ENCODE data around the gene CCDC92. TPM values are rescaled to one million over a fixed set of nuclear protein-coding genes. Genes with fewer than 3 reads are reported as not detected.

The CCDC92 gene
- total RNA-seq, 1 donor from 2014 or later = 8.3 TPM

GRCh38 chr12:123939716-123940626 is 32.7 kb downstream of the CCDC92 start:
- Mint-ChIP-seq H3K4me1 (ENCODE audit: low read depth) (peaks cover 21% of the 10 kb centered on the region), H3K36me3 (ENCODE audit: low read depth) (peaks cover 17% of the 10 kb centered on the region), H3K27me3 (ENCODE audit: insufficient read depth) (no peaks in the 10 kb centered on the region), H3K4me3 (no peak overlapping the region), H3K9me3 (no peaks in the 10 kb centered on the region), H3K27ac (no peak overlapping the region)
- intact Hi-C loops (cut with micrococcal nuclease) = loop anchor here (2.0 kb wide), 1 partner anchor 35 kb away; no protein-coding TSS in a partner anchor
- no peak for DNase-seq (ENCODE audit: low spot score)

GRCh38 chr12:123938679-123939480 is 33.8 kb downstream of the CCDC92 start:
- no peaks in the 10 kb centered on the region for H3K9me3 Mint-ChIP-seq
- no peak for DNase-seq (ENCODE audit: low spot score)
- intact Hi-C loops (cut with micrococcal nuclease) = loop anchor here (2.0 kb wide), 1 partner anchor 34 kb away; no protein-coding TSS in a partner anchor

GRCh38 chr12:123937707-123938591 is 34.7 kb downstream of the CCDC92 start:
- intact Hi-C loops (cut with micrococcal nuclease) = loop anchor here (2.0 kb wide), 1 partner anchor 33 kb away; no protein-coding TSS in a partner anchor
- Mint-ChIP-seq H3K36me3 (ENCODE audit: low read depth) (peaks cover 17% of the 10 kb centered on the region), H3K27me3 (ENCODE audit: insufficient read depth) (peaks cover 5% of the 10 kb centered on the region), H3K4me3 (peak overlapping the region; percentile 68), H3K9me3 (no peaks in the 10 kb centered on the region), H3K4me1 (ENCODE audit: low read depth) (peaks cover 21% of the 10 kb centered on the region), H3K27ac (peak overlapping the region; percentile 70)
- DNase-seq (ENCODE audit: low spot score) = peak; percentile 47

More at GRCh38 chr12:123938679-123939480, 33.8 kb downstream of the CCDC92 start:
- H3K4me1 Mint-ChIP-seq (ENCODE audit: low read depth) = peaks cover 21% of the 10 kb centered on the region
- H3K27me3 Mint-ChIP-seq (ENCODE audit: insufficient read depth) = no peaks in the 10 kb centered on the region
- H3K4me3 Mint-ChIP-seq = peak overlapping the region; percentile 68
- H3K27ac Mint-ChIP-seq = peak overlapping the region; percentile 70
- H3K36me3 Mint-ChIP-seq (ENCODE audit: low read depth) = peaks cover 17% of the 10 kb centered on the region

GRCh38 chr12:123936956-123937706 is 35.5 kb downstream of the CCDC92 start:
- intact Hi-C loops (cut with micrococcal nuclease) = no loop called here
- Mint-ChIP-seq H3K27me3 (ENCODE audit: insufficient read depth) (peaks cover 5% of the 10 kb centered on the region), H3K27ac (peak overlapping the region; percentile 70), H3K4me3 (peak overlapping the region; percentile 72), H3K4me1 (ENCODE audit: low read depth) (peaks cover 28% of the 10 kb centered on the region), H3K36me3 (ENCODE audit: low read depth) (peaks cover 13% of the 10 kb centered on the region), H3K9me3 (no peaks in the 10 kb centered on the region)
- no peak for DNase-seq (ENCODE audit: low spot score)

GRCh38 chr12:123936471-123936870 is 36.2 kb downstream of the CCDC92 start:
- Mint-ChIP-seq H3K4me1 (ENCODE audit: low read depth) (peaks cover 35% of the 10 kb centered on the region), H3K36me3 (ENCODE audit: low read depth) (peaks cover 9% of the 10 kb centered on the region), H3K27me3 (ENCODE audit: insufficient read depth) (peaks cover 10% of the 10 kb centered on the region), H3K4me3 (peak overlapping the region; percentile 72), H3K9me3 (no peaks in the 10 kb centered on the region), H3K27ac (peak overlapping the region; percentile 68)
- intact Hi-C loops (cut with micrococcal nuclease) = no loop called here
- DNase-seq (ENCODE audit: low spot score) = no peak

GRCh38 chr12:123935956-123936355 is 36.7 kb downstream of the CCDC92 start:
- H3K27me3 Mint-ChIP-seq (ENCODE audit: insufficient read depth) = peaks cover 10% of the 10 kb centered on the region
- no peak for DNase-seq (ENCODE audit: low spot score)
- peaks cover 36% of the 10 kb centered on the region for H3K4me1 Mint-ChIP-seq (ENCODE audit: low read depth)
- intact Hi-C loops (cut with micrococcal nuclease) = no loop called here
- peak overlapping the region; percentile 72 for H3K4me3 Mint-ChIP-seq
- peaks cover 9% of the 10 kb centered on the region for H3K36me3 Mint-ChIP-seq (ENCODE audit: low read depth)
- no peaks in the 10 kb centered on the region for H3K9me3 Mint-ChIP-seq
- H3K27ac Mint-ChIP-seq = no peak overlapping the region

GRCh38 chr12:123934829-123935228 is 37.8 kb downstream of the CCDC92 start:
- intact Hi-C loops (cut with micrococcal nuclease) = no loop called here
- Mint-ChIP-seq H3K27ac (no peak overlapping the region), H3K27me3 (ENCODE audit: insufficient read depth) (peaks cover 10% of the 10 kb centered on the region), H3K36me3 (ENCODE audit: low read depth) (peaks cover 9% of the 10 kb centered on the region), H3K4me3 (no peak overlapping the region), H3K4me1 (ENCODE audit: low read depth) (peaks cover 36% of the 10 kb centered on the region), H3K9me3 (no peaks in the 10 kb centered on the region)
- DNase-seq (ENCODE audit: low spot score) = no peak

GRCh38 chr12:123934016-123934620 is 38.5 kb downstream of the CCDC92 start:
- Mint-ChIP-seq H3K27ac (no peak overlapping the region), H3K27me3 (ENCODE audit: insufficient read depth) (peaks cover 10% of the 10 kb centered on the region), H3K4me1 (ENCODE audit: low read depth) (peaks cover 34% of the 10 kb centered on the region), H3K36me3 (ENCODE audit: low read depth) (peaks cover 9% of the 10 kb centered on the region), H3K9me3 (no peaks in the 10 kb centered on the region), H3K4me3 (no peak overlapping the region)
- intact Hi-C loops (cut with micrococcal nuclease) = no loop called here
- no peak for DNase-seq (ENCODE audit: low spot score)

GRCh38 chr12:123933214-123933613 is 39.4 kb downstream of the CCDC92 start:
- DNase-seq (ENCODE audit: low spot score) = no peak
- intact Hi-C loops (cut with micrococcal nuclease) = no loop called here
- Mint-ChIP-seq H3K4me3 (no peak overlapping the region), H3K9me3 (no peaks in the 10 kb centered on the region), H3K4me1 (ENCODE audit: low read depth) (peaks cover 25% of the 10 kb centered on the region), H3K27me3 (ENCODE audit: insufficient read depth) (peaks cover 12% of the 10 kb centered on the region), H3K36me3 (ENCODE audit: low read depth) (peaks cover 9% of the 10 kb centered on the region), H3K27ac (no peak overlapping the region)

GRCh38 chr12:123931686-123932321 is 40.8 kb downstream of the CCDC92 start:
- Mint-ChIP-seq H3K4me1 (ENCODE audit: low read depth) (peaks cover 15% of the 10 kb centered on the region), H3K27me3 (ENCODE audit: insufficient read depth) (peaks cover 12% of the 10 kb centered on the region), H3K4me3 (peak overlapping the region; percentile 34), H3K9me3 (no peaks in the 10 kb centered on the region), H3K36me3 (ENCODE audit: low read depth) (peaks cover 6% of the 10 kb centered on the region), H3K27ac (no peak overlapping the region)
- intact Hi-C loops (cut with micrococcal nuclease) = no loop called here
- no peak for DNase-seq (ENCODE audit: low spot score)

GRCh38 chr12:123929946-123930583 is 42.6 kb downstream of the CCDC92 start:
- peaks cover 2% of the 10 kb centered on the region for H3K36me3 Mint-ChIP-seq (ENCODE audit: low read depth)
- no peak overlapping the region for H3K27ac Mint-ChIP-seq

More at GRCh38 chr12:123929946-123930583, 42.6 kb downstream of the CCDC92 start:
- intact Hi-C loops (cut with micrococcal nuclease) = no loop called here
- no peak overlapping the region for H3K4me3 Mint-ChIP-seq
- H3K4me1 Mint-ChIP-seq (ENCODE audit: low read depth) = peaks cover 15% of the 10 kb centered on the region
- no peak for DNase-seq (ENCODE audit: low spot score)
- H3K27me3 Mint-ChIP-seq (ENCODE audit: insufficient read depth) = peaks cover 12% of the 10 kb centered on the region
- H3K9me3 Mint-ChIP-seq = no peaks in the 10 kb centered on the region
